Panc1 (cell line): Measurements from ENCODE around the gene BDH1.

Experiments used
- CTCF ChIP-seq: fragments of 450-650 bp; IDR thresholded peaks from 2 replicates; pipeline ENCODE4 v1.5.1; 2017; ENCODE audit warnings: mild to moderate bottlenecking
- REST ChIP-seq, 2 experiments: IDR thresholded peaks; 2 replicates each; pipeline ENCODE4 v1.6.1; 2011 to 2012; ENCODE audit warnings: low read depth in 2 of 2, control low read depth in 1 of 2, low read length in 1 of 2, mild to moderate bottlenecking in 1 of 2, moderate library complexity in 1 of 2; ENCODE audit not compliant: insufficient read depth in 1 of 2
- SIN3A ChIP-seq: IDR thresholded peaks from 2 replicates; pipeline ENCODE4 v1.6.1; 2012; ENCODE audit warnings: low read depth, mild to moderate bottlenecking, low read length, moderate library complexity, borderline replicate concordance; ENCODE audit not compliant: insufficient read depth

GRCh38 chr3:197600796-197601565 lies 45.2 kb upstream of the BDH1 start:
- TF ChIP-seq CTCF: no peak
- TF ChIP-seq SIN3A: no peak
- no peak for TF ChIP-seq REST (IDR thresholded peaks at IDR 0.05; ENCODE audit: insufficient read depth in 1 of 2, low read depth in 2 of 2, low read length in 1 of 2)
